ENCODE measurements around the gene CRIP3.

- TF ChIP-seq CTCF (IDR thresholded peaks at IDR 0.05; ENCODE audit: control extremely low read depth in 1 of 3, insufficient read depth in 1 of 3, low read depth in 1 of 3, low read length in 3 of 3) (no peak), JUND (IDR thresholded peaks at IDR 0.05; ENCODE audit: low read length) (no peak)
Observed at GRCh38 chr6:43278524-43279078, 30.0 kb downstream of the CRIP3 start.
